Activated CD4-positive, alpha-beta T cell treated with anti-CD3 and anti-CD28 coated beads for 36 hours (primary cell): ENCODE data around the gene STIM1. TPM values are rescaled to one million over a fixed set of nuclear protein-coding genes. Genes with fewer than 3 reads are reported as not detected.
"Not testable (repeated sequence)": the region's sequence is repeated elsewhere in the genome, so short reads cannot be mapped to it uniquely, and the experiment has no call there.

Experiments used
- ATAC-seq: fragments of 200-7000 bp; cut with Tn5 transposase; one replicate; pipeline ENCODE4 v1.10.0; 2021; ENCODE audit warnings: mild to moderate bottlenecking, moderate library complexity
- CTCF ChIA-PET: fragments of 350-600 bp; sonication (Branson Sonifier 250); formaldehyde crosslinking; loops from one replicate; lab custom pipeline; 2021; ENCODE audit warnings: antibody characterized with exemption; lab: Charles Lee
- POLR2A ChIA-PET: fragments of 350-600 bp; sonication (Branson Sonifier 250); formaldehyde crosslinking; loops from one replicate; lab custom pipeline; 2021; ENCODE audit warnings: antibody characterized with exemption, inconsistent platforms; lab: Charles Lee
- DNase-seq: peaks from one replicate; pipeline ENCODE4 v3.0.0-alpha.2; 2020
- H3K27ac Mint-ChIP-seq: one replicate; pipeline ENCODE4 v1.8.0; 2021; ENCODE audit warnings: mixed read lengths
- H3K27me3 Mint-ChIP-seq: one replicate; pipeline ENCODE4 v1.8.0; 2021; ENCODE audit warnings: mixed read lengths
- H3K36me3 Mint-ChIP-seq: one replicate; pipeline ENCODE4 v1.8.0; 2021; ENCODE audit warnings: low read depth, mixed read lengths
- H3K4me1 Mint-ChIP-seq: one replicate; pipeline ENCODE4 v1.8.0; 2021; ENCODE audit warnings: mixed read lengths
- H3K4me3 Mint-ChIP-seq: one replicate; pipeline ENCODE4 v1.8.0; 2021; ENCODE audit warnings: mild to moderate bottlenecking, moderate library complexity, mixed read lengths
- H3K9me3 Mint-ChIP-seq: one replicate; pipeline ENCODE4 v1.8.0; 2021; ENCODE audit warnings: low read depth, mixed read lengths
- intact Hi-C, 2 experiments: fragments of 100-400 bp; cut with DNase I in 1 of 2; cut with micrococcal nuclease in 1 of 2; formaldehyde crosslinking; loops; one replicate each; pipeline versions ENCODE4 v1.14.2 to v1.15.1; 2022 to 2024; cut with DNase I, micrococcal nuclease
- total RNA-seq, 2 experiments: library from RNA; stranded (reverse); gene quantifications; one replicate each; pipeline ENCODE4 v1.2.3, GENCODE V29; 2021

Gene STIM1
- total RNA-seq, 2 experiments from 2014 or later: 60.0 to 62.6 TPM

DNA sequence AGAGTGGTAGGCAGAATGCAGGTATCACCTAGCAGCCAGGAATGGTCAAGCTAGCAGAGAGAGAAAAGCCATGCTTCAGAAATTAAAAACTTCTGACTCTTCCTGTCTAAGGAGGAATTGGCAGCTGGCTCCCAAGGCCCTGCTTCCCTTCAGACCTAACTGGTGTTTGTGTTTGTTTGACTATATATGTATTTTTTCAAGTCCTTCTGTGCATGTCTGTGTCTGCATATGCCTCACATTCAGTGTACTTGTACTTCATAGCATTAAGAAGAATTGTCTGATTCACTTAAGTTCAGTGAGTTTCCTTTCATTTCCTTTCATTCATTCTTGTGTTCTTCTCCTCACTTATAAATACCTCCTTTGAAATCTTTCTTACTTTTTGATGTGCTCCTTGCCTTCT is 130.2 kb downstream of the STIM1 start:
- Mint-ChIP-seq H3K4me3 (no peak overlapping the region), H3K36me3 (peaks cover 19% of the 10 kb centered on the region), H3K27ac (peak overlapping the region; percentile 2), H3K4me1 (peaks cover 81% of the 10 kb centered on the region), H3K9me3 (peaks cover 2% of the 10 kb centered on the region), H3K27me3 (no peaks in the 10 kb centered on the region)
- intact Hi-C loops: loop anchor here (2.0 to 10.0 kb wide), 2 partner anchors 131 kb away; partner anchors contain the start of gene STIM1 (in 2 of the 2)
- no peak for ATAC-seq
- DNase-seq: no peak
- ChIA-PET POLR2A (no interaction called here), CTCF (interaction anchor here (0.6 to 4.9 kb wide), 3 partner anchors 87 to 137 kb away, joined by 3 to 18 read pairs (median 8); no protein-coding TSS in a partner anchor)

DNA sequence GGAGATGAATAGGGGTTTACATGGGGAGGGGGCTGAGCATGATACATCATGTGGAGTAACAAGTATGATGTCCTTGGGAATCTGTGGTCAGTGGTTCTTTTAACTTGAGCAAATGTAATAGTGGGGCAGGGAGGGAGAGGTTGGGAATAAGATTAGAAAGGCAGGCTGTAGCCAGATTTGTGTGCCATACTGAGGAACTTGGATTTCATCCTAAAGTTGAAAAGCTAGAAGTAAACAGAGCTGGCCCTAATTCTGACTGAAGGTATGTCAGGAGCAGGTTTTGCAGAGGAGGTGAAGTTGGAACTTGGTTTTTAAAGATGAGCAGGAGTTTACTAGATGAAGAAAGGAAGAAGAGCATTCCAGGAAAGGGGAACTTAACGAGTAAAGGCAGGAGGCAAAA is 130.8 kb downstream of the STIM1 start:
- Mint-ChIP-seq H3K4me1 (peaks cover 80% of the 10 kb centered on the region), H3K27me3 (no peaks in the 10 kb centered on the region), H3K4me3 (no peak overlapping the region), H3K27ac (no peak overlapping the region), H3K36me3 (peaks cover 17% of the 10 kb centered on the region), H3K9me3 (peaks cover 2% of the 10 kb centered on the region)
- ATAC-seq (no peak), DNase-seq (no peak)
- intact Hi-C loops: loop anchor here in 1 of 2 experiments (10.0 kb wide), 1 partner anchor 132 kb away; the partner anchor contains the start of gene STIM1
- POLR2A ChIA-PET: interaction anchor here (0.6 kb wide), 1 partner anchor 81 kb away, joined by 6 read pairs; no protein-coding TSS in a partner anchor
- CTCF ChIA-PET: interaction anchor here (4.9 kb wide), 1 partner anchor 138 kb away, joined by 18 read pairs; no protein-coding TSS in a partner anchor

DNA sequence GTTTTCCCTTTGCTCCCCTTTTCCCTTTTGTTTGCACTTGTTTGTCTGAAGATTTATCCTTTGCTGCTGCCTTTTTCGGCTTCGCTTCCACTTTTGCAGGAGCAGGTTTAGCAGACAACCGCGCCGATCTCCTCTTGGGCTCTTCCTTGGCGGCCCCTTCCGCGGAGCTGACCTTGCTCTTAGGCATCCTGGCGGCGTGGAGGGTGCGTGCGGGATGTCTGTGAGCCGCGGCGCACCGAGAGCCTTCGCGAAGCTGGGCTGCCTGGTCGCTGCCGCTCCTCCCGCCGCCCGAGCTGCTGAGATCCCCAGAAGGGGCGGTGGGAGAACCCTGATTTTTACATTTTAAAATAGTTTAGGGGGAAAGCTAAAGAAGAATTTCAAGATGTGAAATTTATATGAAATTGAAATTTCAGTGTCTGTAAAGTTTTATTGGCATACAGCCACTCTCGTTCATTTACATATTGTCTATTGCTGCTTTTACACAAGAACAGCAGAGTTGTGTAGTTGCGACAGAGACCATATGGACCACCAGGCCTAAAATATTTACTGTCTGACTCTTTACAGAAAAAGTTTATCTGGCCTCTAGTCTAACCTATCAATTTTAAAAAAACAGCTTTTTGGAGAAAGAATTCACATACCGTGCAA is 133.9 kb downstream of the STIM1 start:
- H3K9me3 Mint-ChIP-seq: peaks cover 19% of the 10 kb centered on the region
- peaks cover 63% of the 10 kb centered on the region for H3K4me1 Mint-ChIP-seq
- intact Hi-C loops: loop anchor here in 1 of 2 experiments (10.0 kb wide), 1 partner anchor 135 kb away; the partner anchor contains the start of gene STIM1
- peak overlapping the region; percentile 74 for H3K27ac Mint-ChIP-seq
- ATAC-seq: no peak
- DNase-seq: no peak
- ChIA-PET CTCF (interaction anchor here (0.6 to 2.9 kb wide), 6 partner anchors 12 to 135 kb away, joined by 3 to 10 read pairs (median 4); no protein-coding TSS in a partner anchor), POLR2A (no interaction called here)
- H3K27me3 Mint-ChIP-seq: no peaks in the 10 kb centered on the region
- H3K36me3 Mint-ChIP-seq: peaks cover 36% of the 10 kb centered on the region
- H3K4me3 Mint-ChIP-seq: peak overlapping the region; percentile 53

DNA sequence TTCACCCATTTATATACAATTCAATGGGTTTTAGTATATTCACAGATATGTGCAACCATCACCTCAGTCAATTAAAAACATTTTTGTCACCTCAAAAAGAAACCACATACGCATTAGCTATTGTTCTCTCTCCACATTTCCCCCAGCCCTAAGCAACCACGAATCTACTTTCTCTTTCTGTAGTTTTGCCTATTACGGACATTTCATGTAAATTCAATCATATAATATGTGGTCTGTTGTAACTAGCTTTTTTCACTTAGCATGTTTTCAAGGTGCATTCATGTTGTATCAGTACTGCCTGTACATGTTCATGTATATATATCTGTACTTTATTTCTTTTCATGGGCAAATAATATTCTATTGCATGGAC is 134.4 kb downstream of the STIM1 start:
- POLR2A ChIA-PET: no interaction called here
- intact Hi-C loops: loop anchor here (1.0 to 10.0 kb wide), 4 partner anchors 21 to 135 kb away; partner anchors contain the start of gene STIM1 (in 1 of the 2)
- H3K36me3 Mint-ChIP-seq: peaks cover 40% of the 10 kb centered on the region

DNA sequence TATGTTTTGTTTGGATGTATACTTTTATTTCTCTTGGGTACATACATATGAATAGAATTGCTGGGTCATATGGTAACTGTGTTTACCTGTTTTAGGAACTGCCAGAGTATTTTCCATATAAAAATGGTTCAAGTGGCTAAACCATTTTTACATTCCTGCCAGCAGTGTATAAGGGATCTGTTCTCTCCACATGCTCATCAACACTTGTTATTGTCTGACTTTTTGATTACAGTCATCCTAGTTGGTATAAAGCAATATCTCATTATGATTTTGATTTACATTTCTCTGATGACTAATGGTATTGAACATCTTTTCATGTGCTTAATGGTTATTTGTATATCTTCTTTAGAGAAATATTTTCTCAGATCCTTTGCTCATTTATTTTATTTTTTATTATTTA is 134.9 kb downstream of the STIM1 start:
- peak overlapping the region; percentile 74 for H3K27ac Mint-ChIP-seq
- ATAC-seq (peak; percentile 32), DNase-seq (no peak)
- H3K9me3 Mint-ChIP-seq: peaks cover 27% of the 10 kb centered on the region
- CTCF ChIA-PET: interaction anchor here (1.0 to 2.9 kb wide), 4 partner anchors 13 to 136 kb away, joined by 3 to 10 read pairs (median 4); no protein-coding TSS in a partner anchor
- intact Hi-C loops: loop anchor here (1.0 to 5.0 kb wide), 3 partner anchors 21 to 67 kb away; no protein-coding TSS in a partner anchor
- H3K4me1 Mint-ChIP-seq: peaks cover 62% of the 10 kb centered on the region
- peak overlapping the region; percentile 53 for H3K4me3 Mint-ChIP-seq
- POLR2A ChIA-PET: no interaction called here
- no peaks in the 10 kb centered on the region for H3K27me3 Mint-ChIP-seq
- peaks cover 44% of the 10 kb centered on the region for H3K36me3 Mint-ChIP-seq

More for the DNA sequence above, 134.4 kb downstream of the STIM1 start:
- H3K4me1 Mint-ChIP-seq: peaks cover 62% of the 10 kb centered on the region
- peak; percentile 69 for ATAC-seq
- peaks cover 22% of the 10 kb centered on the region for H3K9me3 Mint-ChIP-seq
- H3K4me3 Mint-ChIP-seq: peak overlapping the region; percentile 53
- CTCF ChIA-PET: interaction anchor here (0.6 to 2.9 kb wide), 5 partner anchors 13 to 135 kb away, joined by 3 to 10 read pairs (median 4); no protein-coding TSS in a partner anchor
- H3K27ac Mint-ChIP-seq: peak overlapping the region; percentile 74
- DNase-seq: peak; percentile 25
- no peaks in the 10 kb centered on the region for H3K27me3 Mint-ChIP-seq

DNA sequence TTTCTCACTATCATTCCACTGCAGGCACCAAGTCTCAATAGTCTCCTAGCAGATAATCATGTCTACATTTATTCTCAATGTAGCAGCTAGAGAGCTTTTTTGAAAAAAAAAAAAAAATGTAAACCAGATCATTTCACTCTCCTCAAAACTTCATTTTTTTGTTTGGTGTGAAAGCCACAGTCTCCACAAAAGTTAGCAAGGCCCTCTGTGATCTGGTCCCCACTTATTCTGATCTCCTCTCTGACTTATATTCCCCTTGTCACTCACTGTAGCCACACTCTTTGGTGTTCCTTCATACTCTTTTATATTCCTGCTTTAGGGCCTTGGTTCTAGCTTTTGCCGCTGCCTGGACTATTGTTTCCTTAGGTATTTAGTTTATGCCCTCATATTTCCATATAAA is 137.5 kb downstream of the STIM1 start:
- H3K9me3 Mint-ChIP-seq: peaks cover 28% of the 10 kb centered on the region
- ATAC-seq: no peak
- peaks cover 46% of the 10 kb centered on the region for H3K36me3 Mint-ChIP-seq
- H3K27me3 Mint-ChIP-seq: no peaks in the 10 kb centered on the region
- no peak for DNase-seq
- no peak overlapping the region for H3K4me3 Mint-ChIP-seq
- peaks cover 55% of the 10 kb centered on the region for H3K4me1 Mint-ChIP-seq
- intact Hi-C loops: loop anchor here (5.0 kb wide), 2 partner anchors 36 to 64 kb away; no protein-coding TSS in a partner anchor
- POLR2A ChIA-PET: no interaction called here
- CTCF ChIA-PET: interaction anchor here (0.7 to 0.9 kb wide), 2 partner anchors 138 to 143 kb away, joined by 3 read pairs; no protein-coding TSS in a partner anchor
- no peak overlapping the region for H3K27ac Mint-ChIP-seq

DNA sequence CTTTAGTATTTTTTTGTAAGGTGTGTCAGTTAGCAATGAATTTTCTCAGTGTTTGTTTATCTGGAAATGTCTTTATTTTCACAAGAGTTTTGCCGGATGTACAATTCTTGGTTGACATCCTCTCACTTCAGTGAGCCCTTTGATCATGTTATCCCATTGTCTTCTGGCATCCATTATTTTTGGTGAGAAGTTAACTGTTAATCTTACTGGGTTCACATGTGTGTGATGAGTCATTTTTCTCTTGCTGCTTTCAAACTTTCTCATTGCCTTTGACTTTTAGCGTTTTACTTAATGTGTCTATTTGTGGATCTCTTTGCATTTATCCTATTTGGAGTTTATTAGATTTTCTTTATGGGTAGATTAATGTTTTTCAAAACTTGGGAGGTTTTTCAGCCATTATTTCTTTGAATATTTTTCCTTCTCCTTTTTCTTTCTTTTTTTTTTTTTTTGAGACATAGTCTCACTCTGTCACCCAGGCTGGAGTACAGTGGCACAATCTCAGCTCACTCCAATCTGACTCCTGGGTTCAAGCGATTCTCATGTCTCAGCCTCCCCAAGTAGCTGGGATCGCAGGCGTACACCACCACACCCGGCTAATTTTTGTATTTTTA is 138.7 kb downstream of the STIM1 start:
- Mint-ChIP-seq H3K4me3 (no peak overlapping the region), H3K27ac (no peak overlapping the region), H3K36me3 (peaks cover 43% of the 10 kb centered on the region), H3K9me3 (peaks cover 30% of the 10 kb centered on the region), H3K27me3 (no peaks in the 10 kb centered on the region), H3K4me1 (peaks cover 50% of the 10 kb centered on the region)
- ChIA-PET CTCF (interaction anchor here (0.5 to 0.9 kb wide), 2 partner anchors 140 to 347 kb away, joined by 3 read pairs; no protein-coding TSS in a partner anchor), POLR2A (no interaction called here)
- ATAC-seq (peak; percentile 40), DNase-seq (no peak)
- intact Hi-C loops: loop anchor here (5.0 kb wide), 2 partner anchors 37 to 63 kb away; no protein-coding TSS in a partner anchor

DNA sequence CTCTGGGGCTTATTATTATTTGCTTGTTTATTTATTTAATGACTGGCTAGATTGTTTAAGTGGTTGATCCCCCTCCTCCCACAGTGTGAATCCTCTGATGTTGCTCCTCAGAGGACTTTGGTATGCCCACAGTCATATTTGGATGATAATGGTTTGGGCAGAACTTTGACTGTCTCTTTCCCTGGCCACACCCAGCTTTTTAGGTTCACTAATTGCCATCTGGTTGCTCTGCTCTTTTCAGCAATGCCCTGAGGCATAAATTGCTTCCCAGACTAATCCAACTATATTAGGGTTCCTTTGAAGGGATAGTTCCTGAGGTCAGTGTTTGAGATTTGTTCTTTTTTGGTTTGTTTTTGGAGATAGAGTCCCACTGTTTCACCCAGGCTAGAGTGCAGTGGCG is 139.8 kb downstream of the STIM1 start:
- intact Hi-C loops: no loop called here
- no peak for DNase-seq
- Mint-ChIP-seq H3K27me3 (no peaks in the 10 kb centered on the region), H3K4me3 (no peak overlapping the region), H3K9me3 (peaks cover 29% of the 10 kb centered on the region), H3K27ac (no peak overlapping the region), H3K4me1 (peaks cover 38% of the 10 kb centered on the region), H3K36me3 (peaks cover 38% of the 10 kb centered on the region)
- ChIA-PET CTCF (no interaction called here), POLR2A (no interaction called here)
- ATAC-seq: no peak

DNA sequence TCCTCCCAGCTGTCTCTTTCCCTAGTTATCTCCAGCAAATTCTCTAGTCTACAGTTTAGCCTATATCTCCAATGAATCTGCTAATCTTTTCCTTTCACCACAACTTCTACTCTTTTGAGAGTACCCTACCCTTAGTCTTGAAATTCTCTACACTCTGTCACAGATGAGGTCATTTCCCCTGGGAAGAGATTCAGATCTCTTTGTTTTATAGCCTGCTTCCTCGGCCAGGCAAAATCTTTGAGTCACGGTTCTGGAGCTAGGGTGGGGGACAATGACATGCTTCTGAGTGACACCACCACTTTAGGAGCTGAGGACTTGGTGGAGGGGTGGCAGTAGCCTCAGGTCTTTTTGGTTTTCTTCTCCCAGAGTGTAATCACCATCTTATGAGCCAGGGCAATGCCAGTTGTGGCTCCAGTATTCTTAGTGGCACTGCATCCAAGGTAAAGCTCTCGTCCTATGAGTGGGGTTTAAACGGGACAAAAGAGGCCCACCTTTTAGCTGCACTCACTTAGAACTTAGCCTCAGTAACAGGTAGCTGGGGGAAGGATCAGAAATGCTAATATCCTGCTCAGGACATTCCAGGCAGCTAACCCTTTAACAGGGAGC is 140.6 kb downstream of the STIM1 start:
- Mint-ChIP-seq H3K27ac (no peak overlapping the region), H3K4me3 (no peak overlapping the region), H3K36me3 (peaks cover 37% of the 10 kb centered on the region), H3K27me3 (no peaks in the 10 kb centered on the region), H3K4me1 (peaks cover 33% of the 10 kb centered on the region), H3K9me3 (peaks cover 29% of the 10 kb centered on the region)
- ATAC-seq: no peak
- intact Hi-C loops: no loop called here
- ChIA-PET CTCF (interaction anchor here (0.9 to 1.5 kb wide), 5 partner anchors 26 to 153 kb away, joined by 3 to 12 read pairs (median 3); partner anchors contain the start of gene STIM1), POLR2A (no interaction called here)
- DNase-seq: no peak

DNA sequence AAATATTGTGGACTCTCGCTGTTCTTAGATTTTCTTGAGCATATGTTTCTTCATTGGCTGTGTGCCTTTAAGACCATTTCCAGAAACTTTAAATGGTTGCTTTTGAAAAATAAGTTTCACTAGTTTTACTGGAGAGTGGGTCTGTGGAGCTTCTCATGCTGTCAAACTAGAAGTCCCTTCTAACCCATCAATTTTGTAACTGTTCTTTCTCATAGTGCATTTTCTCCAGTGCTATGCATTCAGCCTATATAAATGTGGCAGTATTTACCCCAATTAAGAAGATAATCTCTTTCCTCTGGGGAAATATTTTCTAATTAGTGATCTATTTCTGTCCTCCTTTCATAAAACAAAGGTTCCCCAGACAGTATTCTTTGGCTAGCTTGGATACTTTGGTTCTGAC is 141.2 kb downstream of the STIM1 start:
- Mint-ChIP-seq H3K27me3 (no peaks in the 10 kb centered on the region), H3K4me3 (no peak overlapping the region), H3K27ac (no peak overlapping the region), H3K9me3 (peaks cover 29% of the 10 kb centered on the region), H3K36me3 (peaks cover 37% of the 10 kb centered on the region), H3K4me1 (peaks cover 33% of the 10 kb centered on the region)
- intact Hi-C loops: no loop called here
- POLR2A ChIA-PET: no interaction called here
- no peak for DNase-seq
- CTCF ChIA-PET: interaction anchor here (0.7 to 1.5 kb wide), 8 partner anchors 23 to 1691 kb away, joined by 3 to 12 read pairs (median 3); partner anchors contain the start of gene STIM1
- ATAC-seq: no peak

DNA sequence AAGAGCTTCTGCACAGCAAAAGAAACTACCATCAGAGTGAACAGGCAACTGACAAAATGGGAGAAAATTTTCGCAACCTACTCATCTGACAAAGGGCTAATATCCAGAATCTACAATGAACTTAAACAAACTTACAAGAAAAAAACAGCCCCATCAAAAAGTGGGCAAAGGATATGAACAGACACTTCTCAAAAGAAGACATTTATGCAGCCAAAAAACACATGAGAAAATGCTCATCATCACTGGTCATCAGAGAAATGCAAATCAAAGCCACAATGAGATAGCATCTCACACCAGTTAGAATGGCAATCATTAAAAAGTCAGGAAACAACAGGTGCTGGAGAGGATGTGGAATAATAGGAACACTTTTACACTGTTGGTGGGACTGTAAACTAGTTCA is 149.3 kb downstream of the STIM1 start:
- H3K4me3 Mint-ChIP-seq, DNase-seq, CTCF ChIA-PET, POLR2A ChIA-PET, ATAC-seq, H3K27ac Mint-ChIP-seq, H3K27me3 Mint-ChIP-seq, H3K36me3 Mint-ChIP-seq, intact Hi-C loops, H3K9me3 Mint-ChIP-seq: not testable (repeated sequence)
- peaks cover 22% of the 10 kb centered on the region for H3K4me1 Mint-ChIP-seq
